ENCODE measurements around the gene ZNF280D. TPM values are rescaled to one million over a fixed set of nuclear protein-coding genes. Genes with fewer than 3 reads are reported as not detected.
"Not testable (repeated sequence)": the region's sequence is repeated elsewhere in the genome, so short reads cannot be mapped to it uniquely, and the experiment has no call there.

ZNF280D gene
- total RNA-seq, 1 experiment from 2014 or later = 26.8 TPM

- BruUV-seq (replicated peaks) = no TSS peak
- no peaks in the 10 kb centered on the region for H3K27me3 ChIP-seq (ENCODE audit: insufficient read depth, low read depth)
- no peaks in the 10 kb centered on the region for H3K9me2 ChIP-seq (ENCODE audit: insufficient read depth)
- no peak overlapping the region for H2AFZ ChIP-seq
- H3K9me3 ChIP-seq (ENCODE audit: insufficient read depth, low read depth) = no peaks in the 10 kb centered on the region
- H3K27ac ChIP-seq = no peak overlapping the region
- no peaks in the 10 kb centered on the region for H3F3A ChIP-seq (ENCODE audit: insufficient read depth, low read depth)
- no peaks in the 10 kb centered on the region for H3K4me1 ChIP-seq (replicated peaks; ENCODE audit: insufficient read depth)
- no peaks in the 10 kb centered on the region for H3K36me3 ChIP-seq (ENCODE audit: low read depth)
- no peak for DNase-seq
- no peak overlapping the region for H3K4me2 ChIP-seq
- H3K79me2 ChIP-seq (ENCODE audit: low read depth) = peaks cover 19% of the 10 kb centered on the region; the same call in 1 of the 2 replicates
- TF ChIP-seq CTCF (conservative IDR thresholded peaks at IDR 0.05) = no peak
- no peaks in the 10 kb centered on the region; the same call in 1 of the 2 replicates for H4K20me1 ChIP-seq (ENCODE audit: insufficient read depth)
- CTCF ChIA-PET = no interaction called here
- POLR2A ChIA-PET (ENCODE audit: unreplicated experiment) = no interaction called here
- no peak overlapping the region for H3K4me3 ChIP-seq
- intact Hi-C loops (cut with micrococcal nuclease; ENCODE audit: unreplicated experiment) = no loop called here
Observed at GRCh38 chr15:56718560-56718959, 14.7 kb downstream of the ZNF280D start.

GRCh38 chr15:56716334-56716733, 17.0 kb downstream of the ZNF280D start:
- TF ChIP-seq EZH2 (IDR thresholded peaks at IDR 0.05; ENCODE audit: low read depth) (no peak), CTCF (conservative IDR thresholded peaks at IDR 0.05) (no peak)
- ChIA-PET POLR2A (ENCODE audit: unreplicated experiment) (no interaction called here), CTCF (no interaction called here)
- H3K36me3 ChIP-seq (ENCODE audit: low read depth) = no peaks in the 10 kb centered on the region
- H3F3A ChIP-seq (ENCODE audit: insufficient read depth, low read depth) = no peaks in the 10 kb centered on the region
- intact Hi-C loops (cut with micrococcal nuclease; ENCODE audit: unreplicated experiment) = no loop called here
- no peaks in the 10 kb centered on the region for H3K27me3 ChIP-seq (ENCODE audit: insufficient read depth, low read depth)
- H3K9me3 ChIP-seq (ENCODE audit: insufficient read depth, low read depth) = no peaks in the 10 kb centered on the region
- no TSS peak for BruUV-seq (replicated peaks)
- H3K4me1 ChIP-seq (replicated peaks; ENCODE audit: insufficient read depth) = no peaks in the 10 kb centered on the region
- no peak for DNase-seq
- H2AFZ ChIP-seq = no peak overlapping the region
- no peak overlapping the region for H3K27ac ChIP-seq
- H3K4me2 ChIP-seq = no peak overlapping the region
- no peak overlapping the region for H3K4me3 ChIP-seq
- H3K9me2 ChIP-seq (ENCODE audit: insufficient read depth) = no peaks in the 10 kb centered on the region
- peaks cover 19% of the 10 kb centered on the region; the same call in 1 of the 2 replicates for H3K79me2 ChIP-seq (ENCODE audit: low read depth)
- H4K20me1 ChIP-seq (ENCODE audit: insufficient read depth) = no peaks in the 10 kb centered on the region; the same call in 1 of the 2 replicates

- H2AFZ ChIP-seq = no peak overlapping the region
- no peak overlapping the region for H3K4me2 ChIP-seq
- intact Hi-C loops (cut with micrococcal nuclease; ENCODE audit: unreplicated experiment) = no loop called here
- ChIA-PET CTCF (no interaction called here), POLR2A (ENCODE audit: unreplicated experiment) (no interaction called here)
- no peaks in the 10 kb centered on the region for H3K4me1 ChIP-seq (replicated peaks; ENCODE audit: insufficient read depth)
- no peaks in the 10 kb centered on the region; the same call in 1 of the 2 replicates for H4K20me1 ChIP-seq (ENCODE audit: insufficient read depth)
- no peak overlapping the region for H3K27ac ChIP-seq
- H3K36me3 ChIP-seq (ENCODE audit: low read depth) = no peaks in the 10 kb centered on the region
- H3K27me3 ChIP-seq (ENCODE audit: insufficient read depth, low read depth) = no peaks in the 10 kb centered on the region
- no peaks in the 10 kb centered on the region for H3F3A ChIP-seq (ENCODE audit: insufficient read depth, low read depth)
- H3K79me2 ChIP-seq (ENCODE audit: low read depth) = peaks cover 14% of the 10 kb centered on the region; the same call in 1 of the 2 replicates
- DNase-seq = no peak
- no peak for TF ChIP-seq CTCF (conservative IDR thresholded peaks at IDR 0.05)
- no peak for TF ChIP-seq EZH2 (IDR thresholded peaks at IDR 0.05; ENCODE audit: low read depth)
- no peak overlapping the region for H3K4me3 ChIP-seq
- no peaks in the 10 kb centered on the region for H3K9me3 ChIP-seq (ENCODE audit: insufficient read depth, low read depth)
- BruUV-seq (replicated peaks) = no TSS peak
- H3K9me2 ChIP-seq (ENCODE audit: insufficient read depth) = no peaks in the 10 kb centered on the region
Observed at GRCh38 chr15:56715220-56715619, 18.1 kb downstream of the ZNF280D start.

GRCh38 chr15:56709502-56709901, 23.8 kb downstream of the ZNF280D start:
- BruUV-seq (replicated peaks); H3K4me3 ChIP-seq; H3F3A ChIP-seq (ENCODE audit: insufficient read depth, low read depth); H3K79me2 ChIP-seq (ENCODE audit: low read depth); H4K20me1 ChIP-seq (ENCODE audit: insufficient read depth); intact Hi-C loops (cut with micrococcal nuclease; ENCODE audit: unreplicated experiment); H2AFZ ChIP-seq; H3K4me2 ChIP-seq; H3K9me3 ChIP-seq (ENCODE audit: insufficient read depth, low read depth); H3K36me3 ChIP-seq (ENCODE audit: low read depth); H3K9me2 ChIP-seq (ENCODE audit: insufficient read depth); POLR2A ChIA-PET (ENCODE audit: unreplicated experiment); DNase-seq; H3K4me1 ChIP-seq (replicated peaks; ENCODE audit: insufficient read depth); H3K27ac ChIP-seq; H3K27me3 ChIP-seq (ENCODE audit: insufficient read depth, low read depth); CTCF ChIA-PET: not testable (repeated sequence)
